Measurements from ENCODE around the gene C1orf21. TPM values are rescaled to one million over a fixed set of nuclear protein-coding genes. Genes with fewer than 3 reads are reported as not detected.

Gene C1orf21
- total and polyA plus RNA-seq, 2 of the 4 experiments (the other 2 are of a cell fraction), result 6.4 to 9.9 TPM

DNA sequence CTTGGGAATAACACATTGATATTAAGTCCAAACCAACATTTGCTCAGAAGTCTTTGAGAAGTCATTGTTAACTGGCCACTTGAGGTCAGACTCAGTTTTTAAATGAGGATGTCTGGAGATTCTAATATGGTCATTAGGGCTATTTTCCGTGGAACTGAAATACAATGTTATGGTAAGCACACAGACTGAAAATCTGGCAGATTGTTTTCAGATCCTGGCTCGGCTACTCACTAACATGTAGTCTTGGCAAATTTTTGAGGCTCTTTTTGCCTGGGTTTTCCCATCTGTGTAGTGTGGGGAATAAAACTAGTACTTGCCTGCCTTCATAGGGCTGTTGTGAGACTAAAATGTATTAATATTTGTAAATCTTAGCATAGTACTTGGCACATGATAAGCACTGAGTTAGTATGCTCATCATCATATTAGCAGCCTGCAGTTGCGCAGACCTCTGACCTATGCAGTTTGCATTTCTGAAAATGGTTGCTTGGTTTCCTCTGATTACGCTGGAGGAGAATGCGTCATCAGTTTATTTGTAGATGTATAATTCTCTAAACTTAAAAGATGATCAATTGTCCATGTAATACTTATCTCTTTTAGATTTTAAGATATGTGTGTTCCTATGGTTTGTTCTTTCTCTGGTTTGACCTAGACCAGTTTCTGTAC, 100.8 kb downstream of the C1orf21 start:
- CTCF ChIA-PET, result no interaction called here

More for the DNA sequence above, 100.8 kb downstream of the C1orf21 start:
- no peaks in the 10 kb centered on the region for H3K9me3 ChIP-seq (ENCODE audit: control insufficient read depth, insufficient read depth, low read length)
- POLR2A ChIA-PET (ENCODE audit: unreplicated experiment), result no interaction called here
- intact Hi-C loops (cut with micrococcal nuclease) (no loop called here), dilution Hi-C loops (cut with HindIII; ENCODE audit: low sequenced_read_pairs, unreplicated experiment) (no loop called here), in situ Hi-C loops (cut with MboI; ENCODE audit: low sequenced_read_pairs) (no loop called here)
- no peak overlapping the region for H3K4me3 ChIP-seq (ENCODE audit: insufficient read depth, low read depth, low read length)
- TF ChIP-seq MAFK (IDR thresholded peaks at IDR 0.05; ENCODE audit: low read depth, low read length) (no peak), BHLHE40 (IDR thresholded peaks at IDR 0.05; ENCODE audit: low read depth, low read length) (peak; percentile 19; the same call in 1 of the 2 replicates), CEBPB (IDR thresholded peaks at IDR 0.05; ENCODE audit: low read depth, low read length) (peak; percentile 38; the same call in 1 of the 2 replicates), CHD1 (IDR thresholded peaks at IDR 0.05; ENCODE audit: low read depth, low read length) (no peak), RFX5 (IDR thresholded peaks at IDR 0.05; ENCODE audit: low read depth, low read length) (no peak), SMC3 (IDR thresholded peaks at IDR 0.05; ENCODE audit: low read depth, low read length) (no peak), MXI1 (IDR thresholded peaks at IDR 0.05; ENCODE audit: borderline replicate concordance, low read depth, low read length) (no peak)
- TF ChIP-seq, protein P1, sequence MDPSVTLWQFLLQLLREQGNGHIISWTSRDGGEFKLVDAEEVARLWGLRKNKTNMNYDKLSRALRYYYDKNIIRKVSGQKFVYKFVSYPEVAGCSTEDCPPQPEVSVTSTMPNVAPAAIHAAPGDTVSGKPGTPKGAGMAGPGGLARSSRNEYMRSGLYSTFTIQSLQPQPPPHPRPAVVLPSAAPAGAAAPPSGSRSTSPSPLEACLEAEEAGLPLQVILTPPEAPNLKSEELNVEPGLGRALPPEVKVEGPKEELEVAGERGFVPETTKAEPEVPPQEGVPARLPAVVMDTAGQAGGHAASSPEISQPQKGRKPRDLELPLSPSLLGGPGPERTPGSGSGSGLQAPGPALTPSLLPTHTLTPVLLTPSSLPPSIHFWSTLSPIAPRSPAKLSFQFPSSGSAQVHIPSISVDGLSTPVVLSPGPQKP (IDR thresholded peaks at IDR 0.05; ENCODE audit: borderline replicate concordance, low read depth, low read length), result no peak
- no TSS peak for BruUV-seq (replicated peaks)
- H3K4me2 ChIP-seq (ENCODE audit: low read depth, low read length), result peak overlapping the region; percentile 1; the same call in 1 of the 2 replicates
- no peak overlapping the region; the same call in 2 of the 3 replicates for H2BK15ac ChIP-seq (ENCODE audit: low read depth, low read length)
- 0 out of 2 replicates have a peak, but pooled peaks cover 3% of the 10 kb centered on the region for H4K20me1 ChIP-seq (ENCODE audit: insufficient read depth, low read length)
- H3K14ac ChIP-seq (replicated peaks; ENCODE audit: low read depth, low read length), result 0 out of 2 replicates have a peak overlapping the region, but pooled peaks have one; percentile 26
- DNase-seq (peak; percentile 80), ATAC-seq (ENCODE audit: low read depth) (peak; percentile 22)
- H3K79me1 ChIP-seq (ENCODE audit: low read depth in 1 of 2, low read length in 2 of 2), result peaks cover 5 to 40% of the 10 kb centered on the region in 2 experiments; a peak in 3 of 4 replicates
- H2AFZ ChIP-seq (replicated peaks; ENCODE audit: low read length, poor library complexity), result no peak overlapping the region
- no peaks in the 10 kb centered on the region for H3K36me3 ChIP-seq (ENCODE audit: control insufficient read depth, insufficient read depth, low read length)
- peaks cover 16% of the 10 kb centered on the region for H3K9me1 ChIP-seq (ENCODE audit: insufficient read depth, low read length)
- WGBS, 2 experiments (ENCODE audit: extremely low coverage in 2 of 2, insufficient read length in 1 of 2), result no CpG with 5 or more reads among the region's 5 CpGs
- H3K4me1 ChIP-seq (ENCODE audit: control insufficient read depth, insufficient read depth, low read length), result peaks cover 23% of the 10 kb centered on the region
- peak overlapping the region; percentile 35; the same call in 1 of the 2 replicates for H2BK120ac ChIP-seq (ENCODE audit: low read depth, low read length)
- no peak overlapping the region for H4K91ac ChIP-seq (ENCODE audit: insufficient read depth, low read depth, low read length)
- H3K56ac ChIP-seq (ENCODE audit: extremely low read depth, insufficient read depth, low read length), result no peak overlapping the region
- H2BK20ac ChIP-seq (ENCODE audit: low read depth, low read length), result no peak overlapping the region
- H2BK5ac ChIP-seq (ENCODE audit: low read depth, low read length, poor library complexity, severe bottlenecking), result no peak overlapping the region
- no peaks in the 10 kb centered on the region for H3K27me3 ChIP-seq (ENCODE audit: control insufficient read depth, insufficient read depth, low read length)
- H4K5ac ChIP-seq (ENCODE audit: low read depth, low read length), result no peak overlapping the region
- H3K9ac ChIP-seq (ENCODE audit: low read depth, low read length), result no peak overlapping the region
- H4K8ac ChIP-seq (ENCODE audit: low read depth in 2 of 2, low read length in 2 of 2), result peak overlapping the region in 1 of 2 experiments; percentile 22; a peak in 1 of 4 replicates
- H3K23ac ChIP-seq (ENCODE audit: low read depth, low read length), result no peak overlapping the region; the same call in 1 of the 2 replicates
- H2AK5ac ChIP-seq (ENCODE audit: low read depth, low read length), result peak overlapping the region; percentile 1; the same call in 1 of the 2 replicates
- H3K18ac ChIP-seq (ENCODE audit: low read depth, low read length), result peak overlapping the region; percentile 30; the same call in 1 of the 2 replicates
- H2AK9ac ChIP-seq (replicated peaks; ENCODE audit: low read depth, low read length, poor library complexity), result no peak overlapping the region
- H3K4ac ChIP-seq (ENCODE audit: low read depth, low read length), result no peak overlapping the region
- H3K27ac ChIP-seq (ENCODE audit: insufficient read depth, low read length), result no peak overlapping the region
